SU-DHL-6 (cell line): ENCODE data around the gene C5orf63.
"Not testable (repeated sequence)": the region's sequence is repeated elsewhere in the genome, so short reads cannot be mapped to it uniquely, and the experiment has no call there.

ENCODE experiments used
- H2AFZ ChIP-seq: fragments of 200-600 bp; sonication (generic); 2 replicates; pipeline ENCODE4 v1.6.1; 2014; ENCODE audit warnings: low read depth, mild to moderate bottlenecking, moderate library complexity, mixed read lengths, antibody characterized with exemption, low read length; ENCODE audit not compliant: severe bottlenecking
- H3F3A ChIP-seq: fragments of 200-600 bp; shearing (Covaris generic); 2 replicates; pipeline ENCODE4 v1.6.0; 2016; ENCODE audit warnings: antibody characterized with exemption, mild to moderate bottlenecking; ENCODE audit not compliant: insufficient read depth
- H3K27ac ChIP-seq: fragments of 200-600 bp; sonication (generic); 2 replicates; pipeline ENCODE4 v1.5.1; 2016; ENCODE audit warnings: low read depth, mild to moderate bottlenecking, low read length, moderate library complexity, mixed read lengths
- H3K27me3 ChIP-seq: fragments of 200-600 bp; sonication (generic), shearing (Covaris generic); 2 replicates; pipeline ENCODE4 v1.6.0; 2014; ENCODE audit warnings: mild to moderate bottlenecking, low read length
- H3K36me3 ChIP-seq: fragments of 200-600 bp; sonication (generic); 2 replicates; pipeline ENCODE4 v1.6.1; 2014; ENCODE audit warnings: mild to moderate bottlenecking, low read length, mixed read lengths
- H3K4me2 ChIP-seq: fragments of 300-600, 200-600 bp; shearing (Covaris generic), sonication (generic); 2 replicates; pipeline ENCODE4 v1.6.0; 2014; ENCODE audit warnings: low read length, low read depth, mild to moderate bottlenecking; ENCODE audit not compliant: poor library complexity, severe bottlenecking
- H3K4me3 ChIP-seq: fragments of 200-600 bp; sonication (generic); 2 replicates; pipeline ENCODE4 v1.5.1; 2014; ENCODE audit warnings: antibody characterized with exemption, low read length, mild to moderate bottlenecking, mixed read lengths; ENCODE audit not compliant: insufficient read depth, poor library complexity, severe bottlenecking
- H3K79me2 ChIP-seq: fragments of 200-600 bp; sonication (generic); 2 replicates; pipeline ENCODE4 v1.6.1; 2014; ENCODE audit warnings: mild to moderate bottlenecking, low read length, moderate library complexity; ENCODE audit not compliant: insufficient read depth
- H3K9ac ChIP-seq: fragments of 200-600 bp; sonication (generic); 2 replicates; pipeline ENCODE4 v1.7.0; 2014; ENCODE audit warnings: mild to moderate bottlenecking, low read length
- H3K9me2 ChIP-seq: fragments of 200-600 bp; sonication (generic); replicated peaks from 2 replicates; pipeline ENCODE4 v1.6.1; 2014; ENCODE audit warnings: low read length; ENCODE audit not compliant: insufficient read depth
- H3K9me3 ChIP-seq: fragments of 200-600 bp; sonication (generic); 2 replicates; pipeline ENCODE4 v1.6.1; 2014; ENCODE audit warnings: low read length, mixed read lengths; ENCODE audit not compliant: insufficient read depth
- H4K20me1 ChIP-seq: fragments of 200-600 bp; sonication (generic); 2 replicates; pipeline ENCODE4 v1.6.1; 2014; ENCODE audit warnings: low read depth, mild to moderate bottlenecking, antibody characterized with exemption, low read length, moderate library complexity, mixed read lengths
- CTCF ChIP-seq: fragments of 200-600 bp; sonication (generic); IDR thresholded peaks from one replicate; pipeline ENCODE4 v1.5.1; 2017; ENCODE audit warnings: antibody characterized with exemption, mild to moderate bottlenecking, low read length, moderate library complexity; ENCODE audit not compliant: insufficient read depth, poor library complexity, severe bottlenecking
- EZH2phosphoT487 ChIP-seq: fragments of 200-600 bp; sonication (generic), shearing (Covaris generic); conservative IDR thresholded peaks from 2 replicates; pipeline ENCODE4 v1.6.1; 2018; ENCODE audit warnings: mild to moderate bottlenecking, antibody characterized with exemption, low read length, moderate library complexity, mixed read lengths

C5orf63 gene

GRCh38 chr5:127008300-127008975 lies 64.9 kb downstream of the C5orf63 start:
- H3F3A ChIP-seq, result no peaks in the 10 kb centered on the region
- no peaks in the 10 kb centered on the region for H3K9me2 ChIP-seq
- TF ChIP-seq EZH2phosphoT487 (no peak), CTCF (no peak)
- H3K4me3 ChIP-seq, result no peak overlapping the region
- H3K27me3 ChIP-seq, result no peaks in the 10 kb centered on the region
- H3K79me2 ChIP-seq, result no peaks in the 10 kb centered on the region
- H4K20me1 ChIP-seq, result 0 out of 2 replicates have a peak, but pooled peaks cover 2% of the 10 kb centered on the region
- no peak overlapping the region for H2AFZ ChIP-seq
- H3K4me2 ChIP-seq, result no peak overlapping the region
- no peaks in the 10 kb centered on the region for H3K9me3 ChIP-seq
- no peak overlapping the region for H3K27ac ChIP-seq
- no peaks in the 10 kb centered on the region for H3K36me3 ChIP-seq
- H3K9ac ChIP-seq, result no peak overlapping the region

- Histone ChIP-seq H4K20me1 (0 out of 2 replicates have a peak, but pooled peaks cover 2% of the 10 kb centered on the region), H3K9me2 (no peaks in the 10 kb centered on the region), H3K9me3 (no peaks in the 10 kb centered on the region), H3K27ac (no peak overlapping the region), H3K79me2 (no peaks in the 10 kb centered on the region), H3K27me3 (no peaks in the 10 kb centered on the region), H3K36me3 (no peaks in the 10 kb centered on the region), H3K9ac (no peak overlapping the region), H3K4me3 (no peak overlapping the region), H2AFZ (no peak overlapping the region), H3K4me2 (no peak overlapping the region), H3F3A (no peaks in the 10 kb centered on the region)
- TF ChIP-seq CTCF (no peak), EZH2phosphoT487 (no peak)
These were observed 65.8 kb downstream of the C5orf63 start for GRCh38 chr5:127007522-127007921.

- H4K20me1 ChIP-seq, result 0 out of 2 replicates have a peak, but pooled peaks cover 2% of the 10 kb centered on the region
- no peak overlapping the region for H3K9ac ChIP-seq
- no peaks in the 10 kb centered on the region for H3F3A ChIP-seq
- H3K27ac ChIP-seq, result no peak overlapping the region
- no peaks in the 10 kb centered on the region for H3K36me3 ChIP-seq
- no peaks in the 10 kb centered on the region for H3K27me3 ChIP-seq
- no peaks in the 10 kb centered on the region for H3K9me3 ChIP-seq
- no peak for TF ChIP-seq CTCF
- no peak for TF ChIP-seq EZH2phosphoT487
- H3K4me2 ChIP-seq, result no peak overlapping the region
- no peak overlapping the region for H2AFZ ChIP-seq
- no peaks in the 10 kb centered on the region for H3K79me2 ChIP-seq
- no peak overlapping the region for H3K4me3 ChIP-seq
- no peaks in the 10 kb centered on the region for H3K9me2 ChIP-seq
These were observed 66.6 kb downstream of the C5orf63 start for GRCh38 chr5:127006744-127007143.

- H3K79me2 ChIP-seq, H3K9me2 ChIP-seq, H4K20me1 ChIP-seq, H3K27me3 ChIP-seq, H3K9me3 ChIP-seq, H3K4me2 ChIP-seq, H2AFZ ChIP-seq, H3F3A ChIP-seq, H3K36me3 ChIP-seq, H3K4me3 ChIP-seq, H3K27ac ChIP-seq, H3K9ac ChIP-seq: not testable (repeated sequence)
These were observed 68.0 kb downstream of the C5orf63 start for GRCh38 chr5:127005282-127005681.
